CD14-positive monocyte (primary cell): ENCODE measurements around the gene PATE4. TPM values are rescaled to one million over a fixed set of nuclear protein-coding genes. Genes with fewer than 3 reads are reported as not detected.

Experiments
- DNase-seq, 3 donors: peaks; one replicate each; pipeline ENCODE4 v3.0.0-alpha.2; 2011 to 2022
- H2AFZ ChIP-seq: 2 replicates; pipeline ENCODE4 v1.6.0; 2012; ENCODE audit warnings: mild to moderate bottlenecking, low read depth, low read length, inconsistent platforms; ENCODE audit not compliant: insufficient read depth, poor library complexity, severe bottlenecking
- H3K27ac ChIP-seq, 2 donors: 1 replicate in 1 of 2; 2 replicates in 1 of 2; pipeline ENCODE4 v1.5.1; 2012 to 2013; ENCODE audit warnings: low read length in 2 of 2, control low read depth in 1 of 2, inconsistent platforms in 1 of 2, low read depth in 1 of 2, mild to moderate bottlenecking in 1 of 2
- H3K27me3 ChIP-seq, 2 donors: one replicate each; pipeline versions ENCODE4 v1.6.0 to v1.6.1; 2011 to 2013; ENCODE audit warnings: low read length in 2 of 2; ENCODE audit not compliant: control insufficient read depth in 2 of 2, insufficient read depth in 2 of 2
- H3K36me3 ChIP-seq, 2 donors: replicated peaks in 1 of 2; 1 replicate in 1 of 2; 2 replicates in 1 of 2; pipeline versions ENCODE4 v1.5.1 to v1.6.1; 2012 to 2013; ENCODE audit warnings: low read length in 2 of 2, control low read depth in 1 of 2, inconsistent platforms in 1 of 2, mild to moderate bottlenecking in 1 of 2; ENCODE audit not compliant: insufficient read depth in 2 of 2, control insufficient read depth in 1 of 2
- H3K4me1 ChIP-seq, 2 donors: 1 replicate in 1 of 2; 2 replicates in 1 of 2; pipeline versions ENCODE4 v1.5.1 to v1.6.1; 2012 to 2013; ENCODE audit warnings: low read length in 2 of 2, control low read depth in 1 of 2, inconsistent platforms in 1 of 2, mild to moderate bottlenecking in 1 of 2, moderate library complexity in 1 of 2; ENCODE audit not compliant: insufficient read depth in 2 of 2, control insufficient read depth in 1 of 2
- H3K4me2 ChIP-seq: replicated peaks from 2 replicates; pipeline ENCODE3; 2012; ENCODE audit warnings: low read length, moderate library complexity, mild to moderate bottlenecking; ENCODE audit not compliant: poor library complexity, severe bottlenecking; ENCODE audit errors: extremely low read depth
- H3K4me3 ChIP-seq, 3 experiments: fragments of 200-600 bp in 1 of 3; sonication (generic) in 1 of 3; replicated peaks in 1 of 3; 1 replicate in 2 of 3; 2 replicates in 1 of 3; pipeline ENCODE4 v1.5.1; 2011 to 2013; ENCODE audit warnings: low read length in 3 of 3, mild to moderate bottlenecking in 3 of 3, control low read depth in 2 of 3, low read depth in 2 of 3, inconsistent platforms in 1 of 3, moderate library complexity in 1 of 3
- H3K79me2 ChIP-seq: 2 replicates; pipeline ENCODE4 v1.6.0; 2012; ENCODE audit warnings: mild to moderate bottlenecking, control low read depth, inconsistent platforms, low read length, moderate library complexity; ENCODE audit not compliant: insufficient read depth
- H3K9ac ChIP-seq: 2 replicates; pipeline ENCODE4 v1.6.0; 2017; ENCODE audit warnings: low read length, mild to moderate bottlenecking; ENCODE audit not compliant: insufficient read depth, poor library complexity, severe bottlenecking
- H3K9me3 ChIP-seq, 2 donors: replicated peaks in 1 of 2; 1 replicate in 1 of 2; 2 replicates in 1 of 2; pipeline versions ENCODE4 v1.5.1 to v1.6.1; 2012 to 2013; ENCODE audit warnings: low read length in 2 of 2, control low read depth in 1 of 2; ENCODE audit not compliant: control insufficient read depth in 1 of 2, insufficient read depth in 1 of 2
- H4K20me1 ChIP-seq: 2 replicates; pipeline ENCODE4 v1.6.0; 2012; ENCODE audit warnings: mild to moderate bottlenecking, low read length, control low read depth, moderate library complexity; ENCODE audit not compliant: insufficient read depth
- H3K27ac Mint-ChIP-seq, 7 donors: one replicate each; pipeline ENCODE4 v1.8.0; 2020; ENCODE audit warnings: mild to moderate bottlenecking in 7 of 7, mixed read lengths in 7 of 7, moderate library complexity in 6 of 7, inconsistent platforms in 2 of 7
- H3K27me3 Mint-ChIP-seq, 3 donors: one replicate each; pipeline ENCODE4 v1.8.0; 2021 to 2022; ENCODE audit warnings: low read depth in 3 of 3, mild to moderate bottlenecking in 3 of 3, mixed read lengths in 3 of 3, moderate library complexity in 3 of 3, inconsistent platforms in 1 of 3
- H3K36me3 Mint-ChIP-seq, 2 donors: one replicate each; pipeline ENCODE4 v1.8.0; 2020; ENCODE audit warnings: mixed read lengths in 2 of 2, inconsistent platforms in 1 of 2, mild to moderate bottlenecking in 1 of 2
- H3K4me1 Mint-ChIP-seq: one replicate; pipeline ENCODE4 v1.8.0; 2020; ENCODE audit warnings: mild to moderate bottlenecking, mixed read lengths
- H3K4me3 Mint-ChIP-seq, 2 donors: one replicate each; pipeline ENCODE4 v1.8.0; 2020; ENCODE audit warnings: mild to moderate bottlenecking in 2 of 2, mixed read lengths in 2 of 2, moderate library complexity in 1 of 2
- H3K9me3 Mint-ChIP-seq, 7 donors: one replicate each; pipeline ENCODE4 v1.8.0; 2020 to 2022; ENCODE audit warnings: mixed read lengths in 7 of 7, mild to moderate bottlenecking in 6 of 7, moderate library complexity in 6 of 7, inconsistent platforms in 2 of 7
- WGBS: methylation state at CpG from one replicate; pipeline ENCODE4 v1.1.5; 2013; ENCODE audit warnings: missing lambda C conversion rate; ENCODE audit not compliant: insufficient coverage; 5-methylcytosine and 5-hydroxymethylcytosine counted together
- intact Hi-C, 2 donors: fragments of 100-400 bp; cut with micrococcal nuclease; formaldehyde crosslinking; loops; one replicate each; pipeline versions ENCODE4 v1.15.0 to v1.15.1; 2023
- polyA plus RNA-seq, 3 donors: library from polyadenylated mRNA; depleted of rRNA in 1 of 3; unstranded in 2 of 3; stranded (reverse) in 1 of 3; fragments of 300-500 nt in 2 of 3; fragments of >200 nt in 1 of 3; fragmentation: Illumina TruSeq in 2 of 3; gene quantifications; 1 replicate in 2 of 3; 2 replicates in 1 of 3; pipeline ENCODE4 v1.2.3, GENCODE V29; 2012 to 2021
- TF ChIP-seq, protein P1 (sequence below): fragments of 200-600 bp; IDR thresholded peaks from one replicate; pipeline ENCODE4 v1.8.0; 2022; ENCODE audit warnings: antibody characterized with exemption, mild to moderate bottlenecking

Gene PATE4
- polyA plus RNA-seq, 3 donors = not detected

DNA sequence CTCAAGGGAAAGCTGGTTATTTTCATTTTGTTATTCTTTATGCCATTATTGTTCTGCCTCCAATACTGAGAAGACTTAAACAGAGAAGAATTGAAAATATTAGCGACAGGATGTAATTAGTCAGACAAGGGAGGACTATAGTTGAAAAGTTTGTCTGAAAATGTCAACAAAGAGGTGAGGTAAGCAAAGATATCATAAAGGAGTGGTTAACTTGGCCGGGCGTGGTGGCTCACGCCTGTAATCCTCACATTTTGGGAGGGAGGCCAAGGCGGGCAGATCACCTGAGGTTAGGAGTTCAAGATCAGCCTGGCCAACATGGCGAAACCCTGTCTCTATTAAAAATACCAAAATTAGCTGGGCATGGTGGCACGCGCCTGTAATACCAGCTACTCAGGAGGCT is 50.3 kb downstream of the PATE4 start:
- H3K27ac Mint-ChIP-seq = no peak overlapping the region
- H3K36me3 Mint-ChIP-seq = no peaks in the 10 kb centered on the region
- Histone ChIP-seq H3K36me3 (no peaks in the 10 kb centered on the region), H3K9me3 (no peaks in the 10 kb centered on the region), H3K79me2 (peaks cover 2% of the 10 kb centered on the region), H3K9ac (no peak overlapping the region), H3K4me1 (peaks cover 14 to 21% of the 10 kb centered on the region in 2 donors), H3K27me3 (peaks cover 0 to 2% of the 10 kb centered on the region in 2 donors), H3K27ac (no peak overlapping the region), H4K20me1 (no peaks in the 10 kb centered on the region), H3K4me3 (no peak overlapping the region), H3K4me2 (no peak overlapping the region), H2AFZ (no peak overlapping the region)
- H3K4me1 Mint-ChIP-seq = peaks cover 15% of the 10 kb centered on the region
- H3K4me3 Mint-ChIP-seq = no peak overlapping the region
- peaks cover 11 to 16% (median 13%) of the 10 kb centered on the region in 3 donors for H3K27me3 Mint-ChIP-seq
- 97% methylated on average over 6 of the region's 8 CpGs for WGBS
- H3K9me3 Mint-ChIP-seq = peaks cover 0 to 7% (median 0%) of the 10 kb centered on the region in 7 donors
- TF ChIP-seq, protein P1, sequence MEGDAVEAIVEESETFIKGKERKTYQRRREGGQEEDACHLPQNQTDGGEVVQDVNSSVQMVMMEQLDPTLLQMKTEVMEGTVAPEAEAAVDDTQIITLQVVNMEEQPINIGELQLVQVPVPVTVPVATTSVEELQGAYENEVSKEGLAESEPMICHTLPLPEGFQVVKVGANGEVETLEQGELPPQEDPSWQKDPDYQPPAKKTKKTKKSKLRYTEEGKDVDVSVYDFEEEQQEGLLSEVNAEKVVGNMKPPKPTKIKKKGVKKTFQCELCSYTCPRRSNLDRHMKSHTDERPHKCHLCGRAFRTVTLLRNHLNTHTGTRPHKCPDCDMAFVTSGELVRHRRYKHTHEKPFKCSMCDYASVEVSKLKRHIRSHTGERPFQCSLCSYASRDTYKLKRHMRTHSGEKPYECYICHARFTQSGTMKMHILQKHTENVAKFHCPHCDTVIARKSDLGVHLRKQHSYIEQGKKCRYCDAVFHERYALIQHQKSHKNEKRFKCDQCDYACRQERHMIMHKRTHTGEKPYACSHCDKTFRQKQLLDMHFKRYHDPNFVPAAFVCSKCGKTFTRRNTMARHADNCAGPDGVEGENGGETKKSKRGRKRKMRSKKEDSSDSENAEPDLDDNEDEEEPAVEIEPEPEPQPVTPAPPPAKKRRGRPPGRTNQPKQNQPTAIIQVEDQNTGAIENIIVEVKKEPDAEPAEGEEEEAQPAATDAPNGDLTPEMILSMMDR = no peak
- DNase-seq = no peak
- intact Hi-C loops = loop anchor here in 1 of 2 donors (10.0 kb wide), 1 partner anchor 289 kb away; the partner anchor contains the start of gene STT3A

DNA sequence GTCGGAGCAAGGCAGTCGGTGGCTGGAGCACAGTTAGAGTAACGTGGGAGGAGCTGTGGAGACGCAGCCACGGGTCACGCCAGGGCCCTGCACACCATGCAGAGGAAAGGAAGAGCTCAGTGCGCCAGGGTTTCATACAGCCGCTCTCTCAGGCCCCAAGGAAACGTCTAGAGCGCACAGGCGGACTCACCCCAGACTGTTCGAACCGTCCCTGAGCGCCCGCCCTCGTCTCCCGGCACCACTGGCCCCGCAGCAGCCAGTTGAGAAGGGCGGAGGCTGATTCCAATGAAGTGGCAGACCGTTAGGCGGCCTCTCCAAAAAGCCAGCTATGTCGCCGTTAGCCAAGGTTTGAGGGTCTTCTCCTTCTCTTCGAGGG is 53.9 kb downstream of the PATE4 start:
- peaks cover 17 to 25% of the 10 kb centered on the region in 2 donors for H3K4me1 ChIP-seq
- Mint-ChIP-seq H3K36me3 (peaks cover 6 to 10% of the 10 kb centered on the region in 2 donors), H3K27me3 (peaks cover 4 to 9% (median 5%) of the 10 kb centered on the region in 3 donors), H3K4me1 (peaks cover 32% of the 10 kb centered on the region), H3K9me3 (peaks cover 0 to 7% (median 0%) of the 10 kb centered on the region in 7 donors), H3K4me3 (peak overlapping the region; percentile 89 to 90), H3K27ac (peak overlapping the region; percentile 78 to 93 (median 91))
- H3K79me2 ChIP-seq = peaks cover 31% of the 10 kb centered on the region
- DNase-seq = peak; percentile 11 to 31 (median 12)
- TF ChIP-seq, protein P1 = no peak
- no peaks in the 10 kb centered on the region for H3K9me3 ChIP-seq
- H4K20me1 ChIP-seq = no peaks in the 10 kb centered on the region
- peaks cover 5 to 6% of the 10 kb centered on the region in 2 donors for H3K36me3 ChIP-seq
- H3K4me2 ChIP-seq = peak overlapping the region; percentile 79
- peak overlapping the region; percentile 83 to 85 for H3K27ac ChIP-seq
- intact Hi-C loops = loop anchor here in 1 of 2 donors (2.0 to 10.0 kb wide), 2 partner anchors 16 to 292 kb away; partner anchors contain the start of genes PUS3 and STT3A
- 30% methylated on average over 20 of the region's 24 CpGs for WGBS
- H3K27me3 ChIP-seq = no peaks in the 10 kb centered on the region
- H2AFZ ChIP-seq = peak overlapping the region; percentile 97
- peak overlapping the region; percentile 79 for H3K9ac ChIP-seq
- peak overlapping the region; percentile 58 to 93 (median 68) for H3K4me3 ChIP-seq
